GM18502 (cell line): ENCODE measurements around the gene APLP1.
"Not testable (repeated sequence)": the region's sequence is repeated elsewhere in the genome, so short reads cannot be mapped to it uniquely, and the experiment has no call there.

Experiments used
- ATAC-seq: cut with Tn5 transposase; IDR thresholded peaks from one replicate; pipeline ENCODE4 v1.9.1; 2021; ENCODE audit warnings: mild to moderate bottlenecking; ENCODE audit not compliant: unreplicated experiment, poor library complexity

The APLP1 gene

DNA sequence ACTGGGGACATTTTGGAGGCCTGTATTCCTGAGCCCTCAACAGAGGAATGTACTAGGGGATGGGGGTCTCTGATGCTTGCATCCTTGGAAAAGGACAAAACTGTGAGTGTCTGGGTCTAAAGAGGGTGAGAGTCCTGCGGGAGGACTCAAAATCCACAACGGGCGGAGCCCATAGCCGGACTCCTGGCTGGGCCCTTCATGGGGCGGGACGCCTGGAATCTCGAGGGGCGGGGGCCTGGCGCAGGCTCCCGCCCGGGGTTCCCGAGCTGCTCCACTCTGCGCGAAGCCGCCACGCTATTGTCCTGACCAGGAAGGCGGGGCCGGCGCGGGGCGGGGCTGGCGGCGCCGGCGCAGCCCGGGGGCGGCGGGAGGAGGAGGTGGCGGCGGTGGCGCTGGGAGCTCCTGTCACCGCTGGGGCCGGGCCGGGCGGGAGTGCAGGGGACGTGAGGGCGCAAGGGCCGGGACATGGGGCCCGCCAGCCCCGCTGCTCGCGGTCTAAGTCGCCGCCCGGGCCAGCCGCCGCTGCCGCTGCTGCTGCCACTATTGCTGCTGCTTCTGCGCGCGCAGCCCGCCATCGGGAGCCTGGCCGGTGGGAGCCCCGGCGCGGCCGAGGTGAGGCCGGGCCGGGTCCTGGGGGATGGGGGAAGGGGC is at the start of gene APLP1:
TSS of gene APLP1 (plus strand) at position 403 of the 651 bp plus-strand sequence. CDS start at position 466, 63 bp downstream.
- ATAC-seq: peak; percentile 53

DNA sequence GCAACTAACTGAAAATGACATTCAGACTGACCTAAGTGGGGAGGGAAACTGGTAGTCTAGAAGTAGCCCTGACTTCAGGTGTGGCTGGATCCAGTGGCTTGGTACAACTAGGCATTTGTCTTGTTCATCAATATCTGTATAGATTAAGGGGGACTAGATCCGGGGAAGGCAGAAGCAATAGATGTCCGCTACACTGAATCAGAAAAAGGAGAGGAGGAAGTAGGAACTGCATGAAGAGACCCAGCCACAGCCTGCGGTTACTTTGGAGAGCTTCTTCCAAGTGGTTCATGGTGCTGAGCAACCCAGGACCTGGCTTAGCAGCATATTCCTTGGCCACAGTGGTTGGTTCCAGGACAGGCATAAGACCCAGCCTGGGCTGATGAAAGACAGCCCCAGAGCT is 45.8 kb upstream of the APLP1 start:
- ATAC-seq: no peak

DNA sequence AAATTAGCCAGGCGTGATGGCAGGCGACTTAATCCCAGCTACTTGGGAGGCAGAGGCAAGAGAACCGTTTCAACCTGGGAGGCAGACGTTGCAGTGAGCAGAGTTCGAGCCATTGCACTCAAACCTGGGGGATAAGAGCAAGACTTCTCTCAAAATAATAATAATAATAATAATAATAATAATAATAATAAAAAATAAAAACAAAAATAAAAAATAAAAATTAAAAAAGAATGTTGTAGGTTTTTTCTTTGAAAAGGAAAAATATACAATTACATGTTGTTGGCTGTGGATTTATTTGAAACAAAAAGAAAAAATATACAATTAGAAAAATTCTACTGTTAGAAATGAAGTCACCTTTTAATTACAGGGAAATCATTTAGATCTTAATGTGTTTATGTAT is 44.2 kb upstream of the APLP1 start:
- no peak for ATAC-seq

DNA sequence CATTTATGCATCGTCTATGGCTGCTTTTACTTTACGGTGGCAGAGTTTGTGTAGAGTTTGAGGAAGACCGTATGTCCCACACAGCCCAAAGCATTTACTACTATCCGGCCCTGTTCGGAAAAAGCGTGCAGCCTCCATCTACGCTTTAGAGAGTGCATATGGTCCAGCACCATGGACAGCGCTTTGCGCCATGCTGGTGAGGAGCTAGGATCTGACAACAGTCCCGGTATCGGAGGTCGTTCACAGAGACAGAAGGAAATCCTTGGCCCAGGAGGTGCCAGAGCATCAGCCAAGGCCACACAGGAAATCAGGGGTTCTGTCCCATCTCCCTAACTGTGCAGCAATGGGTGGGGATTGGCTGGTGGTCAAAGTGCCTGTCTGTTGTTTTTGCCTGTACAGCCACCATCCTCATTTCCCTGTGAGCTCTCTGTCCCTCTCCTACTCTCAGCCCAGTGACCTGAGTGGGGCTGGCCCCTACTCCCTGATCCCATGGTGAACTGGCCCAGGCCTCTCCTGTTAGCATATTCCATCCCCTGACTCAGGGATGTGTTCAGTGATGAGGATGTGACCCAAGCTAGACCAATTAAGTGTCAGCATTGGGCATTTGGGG is 39.6 kb upstream of the APLP1 start:
- no peak for ATAC-seq

DNA sequence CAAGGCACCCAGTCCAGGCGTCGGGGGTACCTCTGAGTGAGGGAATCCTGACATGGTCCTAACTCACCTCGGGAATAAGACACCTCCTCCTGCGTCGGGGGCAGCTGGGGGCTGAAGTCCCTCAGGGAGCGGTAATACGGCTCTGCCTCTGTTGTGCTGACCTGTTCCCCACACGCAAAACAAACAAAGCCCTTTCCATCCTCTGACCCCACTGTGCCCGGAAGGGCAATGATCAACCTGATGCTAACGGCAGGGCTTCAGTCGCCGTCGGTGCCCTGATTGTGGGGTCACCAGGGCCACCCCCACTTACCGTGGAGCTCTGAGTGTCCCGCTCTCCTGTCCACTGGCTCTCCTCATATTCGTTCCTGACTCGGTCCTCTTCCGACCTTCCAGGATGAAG is 37.4 kb upstream of the APLP1 start:
- no peak for ATAC-seq

DNA sequence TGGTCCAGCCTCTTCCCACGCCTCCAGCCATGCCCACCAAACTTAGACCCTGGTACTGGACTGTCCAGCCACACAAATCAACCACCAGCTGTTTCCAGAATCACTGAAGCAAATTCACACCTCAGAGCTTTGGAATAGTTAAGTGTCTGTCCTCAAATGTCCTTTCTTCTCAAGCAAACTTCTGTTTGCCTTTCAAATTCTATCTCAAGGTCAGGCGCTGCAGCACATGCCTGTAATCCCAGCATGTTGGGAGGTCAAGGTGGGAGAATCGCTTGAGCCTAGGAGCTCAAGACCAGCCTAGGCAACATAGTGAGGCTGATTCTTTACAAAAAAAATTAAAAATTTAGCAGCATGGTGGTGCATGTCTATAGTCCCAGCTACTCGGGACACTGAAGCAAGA is 36.3 kb upstream of the APLP1 start:
- no peak for ATAC-seq

DNA sequence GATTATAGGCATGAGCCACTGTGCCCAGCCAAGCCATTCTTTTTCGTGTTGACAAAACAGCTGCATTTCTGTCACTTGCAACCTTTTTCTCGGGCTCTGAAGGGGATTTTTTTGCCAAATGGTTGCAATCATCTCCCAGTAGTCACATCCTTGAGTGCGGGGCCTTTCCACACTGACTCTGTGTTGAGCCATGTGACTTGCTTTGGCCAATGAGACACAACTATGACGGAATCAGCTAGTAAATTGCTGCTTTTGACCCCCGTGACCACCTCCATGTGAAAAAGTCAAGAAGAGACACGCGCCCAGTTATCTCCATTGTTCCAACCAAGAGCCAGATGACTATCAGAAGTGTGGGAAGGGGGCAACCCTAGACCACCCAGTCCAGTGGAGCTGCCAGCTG is 34.4 kb upstream of the APLP1 start:
- ATAC-seq: no peak

DNA sequence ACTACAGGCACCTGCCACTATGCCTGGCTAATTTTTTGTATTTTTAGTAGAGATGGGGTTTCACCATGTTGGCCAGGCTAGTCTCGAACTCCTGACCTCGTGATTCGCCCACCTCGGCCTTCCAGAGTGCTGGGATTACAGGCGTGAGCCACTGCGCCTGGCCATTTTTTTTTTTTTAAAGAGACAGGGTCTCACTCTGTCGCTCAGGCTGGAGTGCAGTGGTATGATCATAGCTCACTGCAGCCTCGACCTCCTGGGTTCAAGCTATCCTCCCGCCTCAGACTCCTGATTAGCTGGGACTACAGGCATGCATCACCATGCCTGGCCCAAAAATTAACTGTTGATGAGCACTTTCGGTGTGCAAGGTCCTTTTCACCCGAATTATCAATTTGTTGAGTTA is 32.3 kb upstream of the APLP1 start:
- ATAC-seq: not testable (repeated sequence)

DNA sequence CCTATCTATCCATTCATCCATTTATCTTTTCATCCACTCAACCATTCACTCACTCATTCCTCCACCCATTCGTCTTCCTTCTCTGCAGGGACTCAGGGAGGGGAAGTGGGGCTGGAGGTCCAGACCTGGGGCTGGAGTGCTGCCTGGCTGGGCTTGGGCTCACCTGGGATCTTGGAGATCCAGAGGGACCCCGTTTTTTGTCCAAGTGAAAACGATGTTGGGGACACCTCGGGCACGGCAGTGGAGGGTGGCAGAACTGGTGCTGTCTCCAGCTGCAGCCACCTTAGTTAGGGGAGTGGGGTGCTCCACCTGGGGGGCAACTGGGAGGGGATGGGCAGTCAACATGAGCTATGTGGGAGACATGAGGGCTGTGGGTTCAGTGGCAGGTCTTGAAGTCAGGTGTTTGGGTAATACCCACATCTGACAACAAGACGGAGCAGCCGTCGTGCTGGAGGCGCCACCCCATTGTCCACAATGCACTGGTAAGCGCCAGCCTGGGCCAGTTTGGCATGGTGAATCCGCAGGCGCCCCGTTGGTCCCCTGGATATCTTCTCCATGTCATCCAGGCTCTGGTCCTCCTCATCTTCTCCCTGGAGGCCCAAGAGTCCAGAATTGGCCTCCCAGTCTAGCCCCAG is 26.3 kb upstream of the APLP1 start:
- no peak for ATAC-seq

DNA sequence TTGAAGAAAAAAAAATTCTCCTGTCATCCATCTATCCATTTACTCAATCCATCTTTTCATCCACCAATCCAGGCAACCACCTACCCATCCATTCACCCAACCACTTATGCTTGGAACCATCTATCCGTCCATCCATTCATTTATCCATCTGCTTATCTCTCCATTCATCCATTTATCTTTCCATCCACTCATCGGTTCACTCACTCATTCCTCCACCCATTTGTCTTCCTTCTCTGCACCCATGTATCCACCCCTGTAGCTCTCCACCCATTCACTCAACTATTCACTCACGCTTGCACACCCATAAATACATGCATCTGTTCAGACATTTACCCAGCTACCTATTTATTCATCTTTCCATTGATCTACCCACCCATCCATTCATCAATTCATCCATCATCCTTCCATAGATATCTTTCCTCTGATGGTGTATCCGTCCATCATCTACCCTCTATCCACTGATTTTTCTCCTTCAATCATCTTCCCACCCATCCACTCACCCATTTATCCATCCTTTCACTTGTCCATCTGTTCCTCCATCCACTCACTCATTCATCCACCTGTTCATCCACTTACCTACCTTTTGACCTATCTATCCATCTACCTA is 25.6 kb upstream of the APLP1 start:
- ATAC-seq: no peak

DNA sequence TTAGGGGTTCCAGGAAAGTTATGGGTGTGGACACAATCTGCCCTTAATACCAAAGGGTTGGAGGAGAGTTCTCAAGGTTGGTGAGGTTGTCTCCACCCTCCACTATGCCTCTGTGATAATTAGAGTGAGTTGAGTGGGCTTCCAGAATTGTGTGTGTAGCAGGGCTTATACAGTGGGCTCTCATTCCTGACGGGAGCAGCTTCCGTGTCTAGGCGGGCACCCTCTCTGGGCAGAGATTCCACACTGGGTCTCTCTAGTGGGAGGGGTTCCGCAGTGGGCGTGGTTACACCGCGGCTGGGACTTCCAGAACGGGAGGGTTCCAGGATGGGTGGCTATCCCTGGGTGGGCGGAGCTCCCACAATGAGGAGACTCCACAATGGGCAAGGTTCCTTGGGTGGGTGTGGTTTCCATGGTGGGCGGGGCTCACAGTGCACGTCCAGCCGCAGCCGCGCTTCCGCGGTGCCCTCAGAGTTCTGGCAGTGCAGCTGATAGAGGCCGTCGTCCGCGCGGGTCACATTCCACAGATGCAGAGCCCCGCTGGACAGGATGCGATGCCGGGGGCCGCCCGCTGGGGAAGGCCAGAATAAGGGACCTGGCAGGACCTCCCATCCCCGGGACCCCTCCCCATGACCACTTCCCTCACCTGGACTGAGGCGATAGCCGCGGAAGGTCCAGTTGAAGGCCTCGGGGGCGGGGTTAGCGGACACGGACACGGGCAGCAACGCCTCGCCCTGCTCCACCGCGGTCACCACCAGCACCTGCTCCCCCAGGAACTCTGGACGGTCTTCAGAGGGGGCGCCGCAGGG is 24.5 kb upstream of the APLP1 start:
- ATAC-seq: no peak

DNA sequence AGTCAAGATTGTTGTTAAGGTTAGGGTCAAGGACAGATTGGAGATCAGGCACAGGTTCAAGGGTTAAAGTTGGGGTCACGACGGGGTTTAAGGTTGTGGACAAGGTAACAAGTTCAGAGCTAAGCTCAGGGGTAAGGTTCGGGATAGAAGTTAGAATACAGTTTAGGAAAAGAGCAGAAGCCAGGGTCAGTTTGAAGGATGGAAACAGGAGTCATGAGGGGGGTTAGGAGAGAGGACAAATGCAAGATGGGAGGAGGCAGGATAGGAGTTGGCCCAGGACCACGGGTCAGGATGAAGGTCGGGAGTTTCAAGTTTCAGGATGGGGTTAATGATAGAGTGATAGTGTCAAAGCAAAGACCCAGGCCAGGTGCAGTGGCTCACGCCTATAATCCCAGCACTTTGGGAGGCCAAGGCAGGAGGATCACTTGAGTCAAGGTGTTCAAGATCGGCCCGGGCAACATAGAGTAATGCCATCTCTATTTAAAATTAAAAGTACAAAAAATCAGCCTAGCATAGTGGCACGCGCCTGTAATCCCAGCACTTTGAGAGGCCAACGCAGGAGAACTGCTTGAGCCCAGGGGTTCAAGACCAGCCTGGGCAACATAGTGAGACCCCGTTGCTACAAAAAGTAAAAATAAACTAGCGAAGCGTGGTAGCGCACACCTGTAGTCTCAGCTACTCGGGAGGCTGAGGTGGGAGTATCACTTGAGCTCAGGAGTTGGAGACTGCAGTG is 23.7 kb upstream of the APLP1 start:
- no peak for ATAC-seq

DNA sequence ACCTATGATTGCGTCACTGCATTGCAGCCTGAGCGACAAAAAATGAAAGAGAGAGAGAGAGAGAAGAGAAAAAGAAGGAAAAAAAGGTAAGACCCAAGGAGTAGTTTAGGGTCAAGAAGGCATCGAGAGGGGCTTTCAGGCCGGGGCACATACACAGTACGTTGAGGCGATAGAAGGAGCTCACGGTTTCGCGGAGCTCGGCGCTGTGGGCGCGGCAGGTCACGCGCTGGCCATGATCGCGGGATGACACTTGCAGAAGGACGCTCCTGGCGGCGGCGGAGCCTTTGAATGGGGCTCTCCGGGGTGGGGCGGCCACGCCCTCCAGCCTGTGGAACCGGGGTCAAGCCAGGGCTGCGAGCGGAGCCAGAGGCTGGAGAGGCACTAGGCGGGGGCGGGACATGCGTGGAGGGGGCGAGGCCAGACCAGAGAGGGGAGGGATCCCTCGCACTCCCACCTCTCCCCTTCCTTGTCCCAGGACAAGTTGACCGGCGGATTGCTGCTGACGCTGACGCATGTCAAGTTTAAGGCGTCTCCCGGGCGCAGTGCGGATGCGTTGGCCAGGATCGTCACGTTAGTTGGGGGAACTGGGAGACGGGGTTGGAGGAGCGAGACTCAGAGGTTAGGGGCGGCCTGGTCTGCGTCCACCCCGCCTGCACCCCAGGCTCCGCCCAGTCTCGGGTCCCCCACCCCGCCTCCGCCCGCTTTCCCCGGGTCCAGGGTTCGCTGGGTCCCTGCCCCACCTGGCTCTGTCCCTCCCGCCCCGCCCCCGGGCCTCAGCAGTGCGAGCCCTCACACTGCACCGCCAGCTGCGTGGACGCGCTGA is 22.9 kb upstream of the APLP1 start:
- ATAC-seq: no peak

DNA sequence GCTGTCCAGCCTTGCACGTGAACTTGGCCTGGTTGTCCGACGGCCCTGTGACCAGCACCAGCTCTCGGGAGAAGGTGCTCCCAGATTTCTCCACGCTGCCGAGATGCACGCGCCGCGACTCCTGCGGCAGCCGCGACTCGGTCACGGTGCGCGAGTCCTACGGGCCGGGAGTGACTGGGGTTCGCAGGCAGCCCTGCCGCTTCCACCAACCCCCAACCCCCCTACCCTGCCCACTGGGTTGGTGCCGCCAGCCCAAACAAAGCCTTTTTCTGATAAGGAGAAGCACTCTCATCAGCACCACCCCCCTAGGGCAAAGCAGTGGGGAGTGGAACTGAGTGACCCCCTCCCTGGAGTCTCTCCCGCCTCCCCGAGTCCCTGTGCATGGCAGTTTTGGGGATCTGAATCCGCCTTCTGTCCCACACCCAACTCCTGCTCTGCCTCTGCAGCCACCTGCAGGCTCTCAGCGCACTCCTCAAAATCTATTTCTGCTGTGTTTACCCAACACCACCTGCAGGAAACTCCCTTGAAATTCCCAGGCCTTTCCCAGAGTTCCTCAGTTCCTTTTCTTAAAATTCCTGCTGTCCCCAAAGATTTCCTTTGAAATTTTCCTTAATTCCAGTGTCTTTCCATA is 22.2 kb upstream of the APLP1 start:
- ATAC-seq: no peak

DNA sequence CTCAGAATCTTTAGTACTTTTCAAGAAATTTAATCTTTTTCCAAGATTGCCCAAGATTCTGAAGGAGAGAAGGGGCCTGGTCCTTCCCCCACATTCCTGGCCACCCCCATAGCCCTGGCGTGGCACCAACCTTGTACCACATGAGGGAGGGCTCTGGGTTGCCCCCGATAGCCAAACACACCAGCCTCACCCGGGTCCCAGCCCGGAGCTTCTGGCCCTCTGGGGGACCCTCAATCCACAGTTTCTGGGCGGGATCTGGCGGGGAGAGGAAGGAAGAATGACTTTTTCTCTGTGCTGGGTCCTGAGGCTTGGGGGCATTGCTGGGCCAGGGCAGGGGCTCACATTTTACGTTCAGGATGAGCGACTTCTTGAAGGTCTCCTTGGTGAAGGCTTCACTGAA is 20.5 kb upstream of the APLP1 start:
- no peak for ATAC-seq

DNA sequence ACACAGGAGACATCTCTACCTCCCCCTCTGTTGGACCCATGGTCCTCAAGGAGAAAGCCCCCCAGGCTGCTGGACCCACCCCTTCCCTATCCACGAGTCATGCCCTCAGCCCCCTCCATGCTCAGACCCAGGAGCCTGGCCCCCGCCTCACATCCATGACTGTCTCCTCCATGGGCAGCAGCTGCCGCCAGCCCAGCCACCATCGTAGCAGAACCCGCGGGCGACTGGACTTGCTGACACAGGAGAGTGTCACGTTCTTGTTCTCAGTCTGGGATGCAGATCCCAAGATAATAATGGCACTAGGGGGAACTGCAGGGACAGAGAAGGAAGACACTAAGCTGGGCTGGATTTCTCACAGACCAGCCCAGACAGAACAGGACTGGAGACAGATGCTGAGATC is 19.9 kb upstream of the APLP1 start:
- no peak for ATAC-seq

DNA sequence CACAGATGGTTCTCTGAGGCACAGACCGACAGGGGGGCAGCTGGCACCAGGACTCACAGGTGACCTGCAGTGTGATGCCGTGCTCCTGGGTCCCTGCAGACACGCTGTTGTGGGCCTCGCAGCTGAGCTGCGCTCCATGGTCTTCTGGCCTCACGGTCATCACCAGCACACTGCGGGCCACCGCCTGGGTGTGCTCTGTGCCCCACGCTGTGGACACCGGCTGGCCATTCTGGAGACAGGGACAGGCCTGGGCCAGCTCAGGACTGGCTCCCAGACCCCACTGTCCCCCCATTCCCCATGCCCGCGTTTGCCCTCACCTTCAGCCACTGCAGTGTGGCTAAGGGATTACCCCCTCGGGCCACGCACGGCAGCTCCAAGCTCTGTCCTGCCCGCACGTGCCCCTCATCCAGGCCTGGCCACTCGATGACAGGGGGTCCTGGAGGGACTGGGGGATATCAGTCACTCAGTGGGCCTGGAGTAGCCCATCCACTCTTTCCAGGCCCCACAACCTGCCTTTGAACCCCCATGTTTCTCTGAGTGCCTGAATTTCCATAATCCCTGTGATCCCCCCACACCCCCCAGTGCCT is 19.4 kb upstream of the APLP1 start:
- ATAC-seq: no peak

DNA sequence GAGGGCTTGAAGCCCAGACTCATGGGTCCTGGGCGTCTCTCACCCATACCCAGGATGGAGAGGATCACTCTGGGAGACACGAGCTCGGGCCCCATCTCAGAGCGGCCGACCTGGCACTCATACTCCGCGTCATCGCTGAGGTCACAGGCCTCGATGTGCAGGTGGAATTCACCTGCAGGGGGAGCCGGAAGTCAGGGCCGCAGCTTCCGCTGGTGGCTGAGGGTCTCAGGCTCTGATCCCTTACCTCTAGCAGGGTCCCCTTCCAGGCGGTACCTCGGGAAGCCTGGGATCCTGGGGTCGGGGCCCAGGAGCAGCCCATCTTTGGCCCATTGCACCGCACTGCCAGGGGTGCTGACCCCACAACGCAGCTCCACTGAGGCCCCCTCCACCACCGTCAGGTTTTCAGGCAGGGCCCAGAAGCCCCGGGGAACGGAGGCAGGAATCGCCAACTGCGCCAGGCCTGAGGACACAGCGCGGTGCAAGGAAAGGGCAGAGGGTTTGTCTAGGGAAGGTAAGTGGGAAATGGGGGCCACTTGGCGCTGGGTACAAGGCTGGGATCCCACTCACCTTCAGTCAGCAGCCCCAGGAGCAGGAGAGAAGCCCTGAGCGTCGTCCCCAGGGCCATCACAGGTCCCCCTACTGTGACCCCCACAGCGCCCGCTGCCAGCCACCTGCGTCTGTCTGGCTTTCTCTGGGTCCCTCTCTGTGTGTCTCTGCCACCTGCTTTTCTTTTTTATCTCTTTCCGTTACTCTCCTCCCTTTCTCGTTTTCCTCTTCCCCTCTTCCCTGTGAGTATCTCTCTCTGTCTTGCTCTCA is 17.0 kb upstream of the APLP1 start:
- no peak for ATAC-seq
